GM21786 (cell line): ENCODE results near the gene ELP5.
A peak's percentile ranks its signal among the peaks of the same experiment; 100 is the strongest.

Experiments
- ATAC-seq: cut with Tn5 transposase; IDR thresholded peaks from one replicate; pipeline ENCODE4 v1.9.1; 2021; ENCODE audit not compliant: unreplicated experiment

ELP5 gene

GRCh38 chr17:7219229-7219811, 32.7 kb upstream of the ELP5 start:
- no peak for ATAC-seq

DNA sequence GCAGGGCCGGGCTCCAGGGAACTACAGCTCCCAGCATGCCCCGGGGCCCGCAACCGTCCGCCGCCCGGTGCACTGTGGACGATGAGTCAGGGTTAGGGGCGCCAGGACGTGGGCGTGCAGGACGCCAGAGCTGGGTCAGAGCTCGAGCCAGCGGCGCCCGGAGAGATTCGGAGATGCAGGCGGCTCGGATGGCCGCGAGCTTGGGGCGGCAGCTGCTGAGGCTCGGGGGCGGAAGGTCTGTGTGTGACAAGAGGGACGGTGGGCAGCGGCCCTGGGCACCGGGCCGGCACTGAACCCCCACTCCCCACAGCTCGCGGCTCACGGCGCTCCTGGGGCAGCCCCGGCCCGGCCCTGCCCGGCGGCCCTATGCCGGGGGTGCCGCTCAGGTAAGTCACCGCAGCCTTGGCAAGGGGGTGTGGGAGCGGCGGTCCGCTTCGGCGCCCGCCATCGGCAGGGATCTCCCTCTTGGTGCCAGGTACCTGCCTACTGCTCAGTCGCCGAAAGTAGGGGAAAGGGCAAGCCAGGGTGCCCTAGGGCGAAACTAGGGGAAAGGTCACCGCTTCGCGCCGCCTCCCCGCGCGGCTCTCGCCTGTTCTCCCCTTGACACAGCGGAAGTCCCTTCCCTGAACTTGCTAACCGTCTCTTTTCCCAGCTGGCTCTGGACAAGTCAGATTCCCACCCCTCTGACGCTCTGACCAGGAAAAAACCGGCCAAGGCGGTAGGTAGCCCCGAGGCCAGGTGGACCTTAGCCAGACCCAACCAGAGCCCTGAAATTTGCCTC, 32.0 kb upstream of the ELP5 start, which contains the start of the genes ACADVL and DLG4:
TSS of gene ACADVL (plus strand) at position 127 of the 781 bp plus-strand sequence. CDS start at position 174, 47 bp downstream.
TSS of gene DLG4 (minus strand) at position 25 of the 781 bp plus-strand sequence.
- peak; percentile 41 for ATAC-seq

DNA sequence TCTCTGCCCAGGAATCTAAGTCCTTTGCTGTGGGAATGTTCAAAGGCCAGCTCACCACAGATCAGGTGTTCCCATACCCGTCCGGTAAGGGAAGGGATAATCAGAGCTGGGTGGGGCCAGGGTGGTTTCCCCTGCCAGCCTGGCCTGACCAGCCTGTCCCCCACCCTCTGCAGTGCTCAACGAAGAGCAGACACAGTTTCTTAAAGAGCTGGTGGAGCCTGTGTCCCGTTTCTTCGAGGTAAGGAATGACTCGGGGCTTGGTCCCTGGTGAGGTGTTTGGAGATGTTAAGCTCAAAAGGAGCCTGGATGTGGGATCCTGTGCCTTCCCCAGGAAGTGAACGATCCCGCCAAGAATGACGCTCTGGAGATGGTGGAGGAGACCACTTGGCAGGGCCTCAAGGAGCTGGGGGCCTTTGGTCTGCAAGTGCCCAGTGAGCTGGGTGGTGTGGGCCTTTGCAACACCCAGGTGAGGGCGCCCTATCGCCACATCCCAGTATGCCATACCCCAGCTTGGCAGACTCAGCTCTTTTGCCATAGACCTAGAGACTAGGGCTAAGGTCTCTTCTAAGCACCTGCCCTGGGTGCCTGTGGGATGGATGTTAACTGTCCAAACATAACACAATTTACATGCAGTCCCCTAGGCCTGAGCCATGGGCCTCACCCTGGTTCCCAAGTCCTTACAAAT, 31.3 kb upstream of the ELP5 start:
- ATAC-seq: no peak

DNA sequence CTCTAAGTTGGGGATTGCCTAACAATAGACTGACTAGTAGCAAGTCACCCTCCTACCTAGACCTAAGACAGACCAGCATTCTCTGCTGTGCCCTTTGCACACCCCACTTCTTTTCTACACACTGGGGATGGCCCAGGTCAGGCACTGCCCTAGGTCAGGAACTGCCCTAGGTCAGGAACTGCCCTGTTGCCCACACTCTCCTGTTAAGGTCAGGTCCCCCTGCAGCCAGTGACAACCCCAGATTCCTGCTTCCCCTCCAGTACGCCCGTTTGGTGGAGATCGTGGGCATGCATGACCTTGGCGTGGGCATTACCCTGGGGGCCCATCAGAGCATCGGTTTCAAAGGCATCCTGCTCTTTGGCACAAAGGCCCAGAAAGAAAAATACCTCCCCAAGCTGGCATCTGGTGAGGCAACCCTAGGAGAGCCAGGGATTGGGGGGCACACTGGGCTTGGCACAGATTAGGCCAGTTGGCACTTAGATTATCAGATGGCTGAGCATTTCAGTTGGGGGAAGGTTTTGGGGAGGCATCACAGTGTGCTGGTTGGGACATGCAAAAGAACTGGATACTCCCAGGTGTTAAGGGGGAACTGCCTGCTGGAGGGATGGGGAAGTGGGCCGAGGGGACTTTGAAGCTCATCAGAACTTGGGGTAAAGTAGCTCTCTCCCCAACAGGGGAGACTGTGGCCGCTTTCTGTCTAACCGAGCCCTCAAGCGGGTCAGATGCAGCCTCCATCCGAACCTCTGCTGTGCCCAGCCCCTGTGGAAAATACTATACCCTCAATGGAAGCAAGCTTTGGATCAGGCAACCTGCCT, 30.5 kb upstream of the ELP5 start:
- no peak for ATAC-seq

GRCh38 chr17:7222093-7222971, 29.7 kb upstream of the ELP5 start:
- no peak for ATAC-seq

GRCh38 chr17:7222972-7223292, 29.1 kb upstream of the ELP5 start:
- no peak for ATAC-seq

DNA sequence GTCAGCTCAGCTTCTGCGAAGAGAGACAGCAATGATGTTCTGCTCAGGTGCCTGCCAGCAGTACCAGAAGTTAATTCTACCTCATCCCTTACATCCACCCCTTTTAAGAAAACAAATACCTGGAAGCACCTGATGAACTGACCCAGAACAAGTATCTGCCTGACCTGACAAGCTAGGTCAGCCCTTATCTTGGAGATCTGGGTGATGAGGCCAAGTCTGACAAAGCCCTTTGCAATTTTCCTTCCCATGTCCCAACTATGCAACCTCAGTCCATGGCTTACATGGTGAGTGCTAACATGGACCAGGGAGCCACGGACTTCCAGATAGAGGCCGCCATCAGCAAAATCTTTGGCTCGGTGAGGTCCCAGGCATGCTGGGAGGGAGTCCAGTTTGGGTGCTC, 28.6 kb upstream of the ELP5 start:
- no peak for ATAC-seq

DNA sequence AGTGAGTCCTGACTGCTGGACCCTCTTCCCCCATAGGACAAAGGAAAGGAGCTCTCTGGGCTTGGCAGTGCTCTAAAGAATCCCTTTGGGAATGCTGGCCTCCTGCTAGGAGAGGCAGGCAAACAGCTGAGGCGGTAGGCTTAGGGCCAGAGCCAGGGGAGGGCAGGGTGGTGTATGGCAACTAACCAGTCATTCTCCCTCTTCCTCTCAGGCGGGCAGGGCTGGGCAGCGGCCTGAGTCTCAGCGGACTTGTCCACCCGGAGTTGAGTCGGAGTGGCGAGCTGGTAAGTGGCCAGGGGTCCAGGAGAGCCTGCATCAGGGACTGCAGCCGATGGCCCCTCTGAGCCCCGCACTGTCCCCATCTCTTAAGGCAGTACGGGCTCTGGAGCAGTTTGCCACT, 27.9 kb upstream of the ELP5 start:
- ATAC-seq: no peak

DNA sequence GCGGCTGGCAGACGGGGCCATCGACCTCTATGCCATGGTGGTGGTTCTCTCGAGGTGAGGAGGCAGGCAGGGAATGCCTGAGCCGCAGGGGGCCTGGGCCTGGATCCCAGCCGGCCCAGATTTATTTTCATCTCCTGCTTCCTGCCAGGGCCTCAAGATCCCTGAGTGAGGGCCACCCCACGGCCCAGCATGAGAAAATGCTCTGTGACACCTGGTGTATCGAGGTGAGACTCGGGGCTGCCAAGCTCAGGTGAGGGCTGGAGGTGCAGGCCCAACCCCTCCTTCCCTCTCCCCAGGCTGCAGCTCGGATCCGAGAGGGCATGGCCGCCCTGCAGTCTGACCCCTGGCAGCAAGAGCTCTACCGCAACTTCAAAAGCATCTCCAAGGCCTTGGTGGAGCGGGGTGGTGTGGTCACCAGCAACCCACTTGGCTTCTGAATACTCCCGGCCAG, 27.3 kb upstream of the ELP5 start:
- ATAC-seq: no peak

- no peak for ATAC-seq
These were observed 26.2 kb upstream of the ELP5 start for GRCh38 chr17:7225711-7226331.

- ATAC-seq: no peak
These were observed 25.0 kb upstream of the ELP5 start for GRCh38 chr17:7226721-7227710.

- no peak for ATAC-seq
These were observed 23.1 kb upstream of the ELP5 start for GRCh38 chr17:7228920-7229319.

DNA sequence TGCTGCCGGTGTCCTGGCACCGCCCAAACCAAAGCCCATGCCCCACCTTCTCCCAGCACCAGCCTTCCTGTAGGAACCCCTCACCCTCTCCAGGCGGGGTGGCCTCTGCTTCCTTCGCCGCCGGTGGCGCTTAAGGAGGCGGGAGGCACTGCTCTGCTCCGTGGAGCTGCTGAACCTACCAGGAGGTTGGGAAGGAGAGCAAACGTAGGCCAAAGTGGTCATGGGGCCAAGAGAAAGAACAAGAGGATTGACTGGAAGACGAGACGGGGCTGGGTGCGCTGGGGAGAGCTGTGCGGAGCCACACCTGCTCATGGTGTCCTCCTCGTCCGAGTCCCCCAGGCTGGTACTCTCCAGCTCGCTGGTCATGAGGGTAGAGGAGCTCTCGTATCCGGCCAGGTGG, 22.5 kb upstream of the ELP5 start:
- ATAC-seq: no peak

- no peak for ATAC-seq
These were observed 19.9 kb upstream of the ELP5 start for GRCh38 chr17:7232114-7232513.

- ATAC-seq: no peak
These were observed 18.3 kb upstream of the ELP5 start for GRCh38 chr17:7233701-7234082.

GRCh38 chr17:7234083-7234951, 17.7 kb upstream of the ELP5 start, which contains the start of gene DVL2:
Gene DVL2, minus strand, starts transcription at chr17:7234517. Its CDS starts 255 bp downstream, at chr17:7234262.
- peak; percentile 46 for ATAC-seq
